Loucy (cell line): ENCODE measurements around the gene AGBL3.

Experiments used
- CTCF ChIP-seq: fragments of 200-600 bp; sonication (generic); conservative IDR thresholded peaks from 2 replicates; pipeline ENCODE4 v1.5.1; 2014; ENCODE audit warnings: mild to moderate bottlenecking, antibody characterized with exemption, low read length
- EZH2phosphoT487 ChIP-seq: fragments of 200-600 bp; IDR thresholded peaks from 2 replicates; pipeline ENCODE4 v1.6.1; 2018; ENCODE audit warnings: antibody characterized with exemption, mild to moderate bottlenecking, moderate library complexity, borderline replicate concordance

- TF ChIP-seq CTCF (no peak), EZH2phosphoT487 (no peak)
Observed at GRCh38 chr7:134997214-134997885, 11.0 kb downstream of the AGBL3 start.
